Mesendoderm (in vitro differentiated cells): ENCODE data around the gene GDPD5.
A peak's percentile ranks its signal among the peaks of the same experiment; 100 is the strongest.

Source experiments
- DNase-seq: peaks from one replicate; pipeline ENCODE4 v3.0.0; 2013
- H2AK5ac ChIP-seq: 2 replicates; pipeline ENCODE4 v1.6.1; 2013; ENCODE audit warnings: low read length, inconsistent platforms
- H2BK120ac ChIP-seq: 2 replicates; pipeline ENCODE4 v1.6.1; 2013; ENCODE audit warnings: low read depth, mild to moderate bottlenecking, low read length, moderate library complexity, mixed read lengths
- H2BK15ac ChIP-seq: replicated peaks from 2 replicates; pipeline ENCODE4 v1.6.1; 2013; ENCODE audit warnings: low read depth, mild to moderate bottlenecking, moderate library complexity
- H2BK5ac ChIP-seq: 2 replicates; pipeline ENCODE4 v1.6.1; 2013; ENCODE audit warnings: low read length, inconsistent platforms
- H3K18ac ChIP-seq: 2 replicates; pipeline ENCODE4 v1.6.1; 2013; ENCODE audit warnings: mild to moderate bottlenecking, low read length, mixed read lengths
- H3K23ac ChIP-seq: one replicate; pipeline ENCODE4 v1.6.1; 2013; ENCODE audit warnings: low read length
- H3K27ac ChIP-seq: 2 replicates; pipeline ENCODE4 v1.5.1; 2013; ENCODE audit warnings: low read depth, mild to moderate bottlenecking, inconsistent platforms, low read length, moderate library complexity
- H3K27me3 ChIP-seq: 2 replicates; pipeline ENCODE4 v1.6.1; 2013; ENCODE audit warnings: low read length, control low read depth, mild to moderate bottlenecking, inconsistent platforms; ENCODE audit not compliant: insufficient read depth, poor library complexity
- H3K36me3 ChIP-seq: 2 replicates; pipeline ENCODE4 v1.6.1; 2013; ENCODE audit warnings: low read length, inconsistent platforms; ENCODE audit not compliant: control insufficient read depth, insufficient read depth
- H3K4ac ChIP-seq: one replicate; pipeline ENCODE4 v1.6.1; 2013; ENCODE audit warnings: low read depth, mild to moderate bottlenecking, low read length, moderate library complexity
- H3K4me1 ChIP-seq: 2 replicates; pipeline ENCODE4 v1.6.1; 2013; ENCODE audit warnings: low read depth, low read length, inconsistent platforms; ENCODE audit not compliant: control insufficient read depth
- H3K4me2 ChIP-seq: 2 replicates; pipeline ENCODE4 v1.6.1; 2013; ENCODE audit warnings: low read length
- H3K4me3 ChIP-seq: 2 replicates; pipeline ENCODE4 v1.5.1; 2013; ENCODE audit warnings: mild to moderate bottlenecking, low read length
- H3K56ac ChIP-seq: one replicate; pipeline ENCODE4 v1.6.1; 2013; ENCODE audit warnings: low read length
- H3K79me1 ChIP-seq: 2 replicates; pipeline ENCODE4 v1.6.1; 2013; ENCODE audit warnings: low read length, inconsistent platforms
- H3K79me2 ChIP-seq: 2 replicates; pipeline ENCODE4 v1.6.1; 2013; ENCODE audit warnings: mild to moderate bottlenecking, low read length; ENCODE audit not compliant: control insufficient read depth, insufficient read depth
- H3K9ac ChIP-seq: 2 replicates; pipeline ENCODE4 v1.6.1; 2013; ENCODE audit warnings: low read length, inconsistent platforms
- H4K5ac ChIP-seq: one replicate; pipeline ENCODE4 v1.6.1; 2013; ENCODE audit warnings: low read length
- H4K8ac ChIP-seq: one replicate; pipeline ENCODE4 v1.6.1; 2013; ENCODE audit warnings: low read depth, mild to moderate bottlenecking, control low read depth, low read length, moderate library complexity
- WGBS: extraction: QIAGEN DNeasy Blood & Tissue Kit; methylation state at CpG from one replicate; pipeline ENCODE4 v1.1.7; 2013; ENCODE audit warnings: low lambda C conversion rate, missing lambda C conversion rate; ENCODE audit not compliant: insufficient coverage; ENCODE audit errors: extremely low coverage; 5-methylcytosine and 5-hydroxymethylcytosine counted together

Gene GDPD5

DNA sequence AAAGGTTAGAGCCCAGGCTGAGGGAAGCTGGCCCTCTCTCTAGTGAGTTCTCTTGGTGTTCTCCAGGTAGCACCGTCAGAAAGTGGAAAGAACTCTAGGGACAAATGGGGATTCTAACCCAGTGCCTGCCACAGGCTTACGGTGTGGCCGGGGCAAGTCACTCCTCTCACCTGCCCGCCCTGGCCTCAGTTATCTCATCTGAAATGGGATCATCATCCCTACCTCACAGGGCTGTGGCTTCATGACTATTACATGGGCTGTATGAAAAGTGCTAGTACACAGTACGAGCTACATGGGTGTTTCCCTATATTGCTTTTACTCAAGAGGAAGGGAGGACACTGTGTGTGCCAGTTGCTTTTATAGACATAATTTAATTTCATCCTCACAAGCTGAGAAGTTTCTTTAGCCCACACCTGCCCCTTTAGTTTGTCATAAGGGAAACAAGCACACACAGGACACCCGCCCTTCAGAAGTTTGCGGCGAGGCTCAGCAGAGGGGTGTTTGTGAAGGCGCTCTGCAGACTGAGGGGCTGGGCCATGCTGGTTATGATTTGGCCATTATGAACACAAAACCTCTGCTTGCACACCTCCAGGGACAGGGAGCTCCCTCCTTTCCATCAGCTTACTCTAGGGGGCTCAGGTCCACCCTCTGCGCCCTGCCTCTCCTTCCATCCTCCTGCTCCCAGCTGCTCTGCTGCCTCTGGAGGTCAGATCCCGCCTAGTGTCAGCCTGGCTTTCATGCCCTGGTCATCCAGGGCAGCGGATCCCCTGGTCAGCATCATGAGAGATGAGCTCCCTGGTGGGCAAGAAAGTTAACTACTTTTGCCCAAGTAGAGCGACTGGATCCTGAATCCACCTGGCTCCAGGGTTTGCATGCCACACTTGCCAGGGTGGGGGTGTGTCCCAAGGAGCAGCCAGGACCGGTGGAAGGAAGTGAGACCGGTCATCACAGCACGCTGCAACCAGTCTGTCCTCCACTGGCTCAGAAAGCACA, 93.9 kb downstream of the GDPD5 start:
- Histone ChIP-seq H2BK5ac (no peak overlapping the region), H3K36me3 (no peaks in the 10 kb centered on the region), H3K27ac (no peak overlapping the region), H2BK15ac (no peak overlapping the region), H3K4me1 (peaks cover 3% of the 10 kb centered on the region), H3K4me2 (no peak overlapping the region), H3K4me3 (no peak overlapping the region), H2BK120ac (no peak overlapping the region), H3K9ac (no peak overlapping the region), H3K79me2 (no peaks in the 10 kb centered on the region), H4K8ac (no peak overlapping the region), H2AK5ac (no peak overlapping the region), H3K18ac (no peak overlapping the region), H3K27me3 (peaks cover 31% of the 10 kb centered on the region), H3K56ac (no peak overlapping the region), H3K23ac (no peak overlapping the region), H3K4ac (no peak overlapping the region), H3K79me1 (no peaks in the 10 kb centered on the region), H4K5ac (no peak overlapping the region)
- DNase-seq: peak; percentile 63
- WGBS: no CpG with 5 or more reads among the region's 16 CpGs

DNA sequence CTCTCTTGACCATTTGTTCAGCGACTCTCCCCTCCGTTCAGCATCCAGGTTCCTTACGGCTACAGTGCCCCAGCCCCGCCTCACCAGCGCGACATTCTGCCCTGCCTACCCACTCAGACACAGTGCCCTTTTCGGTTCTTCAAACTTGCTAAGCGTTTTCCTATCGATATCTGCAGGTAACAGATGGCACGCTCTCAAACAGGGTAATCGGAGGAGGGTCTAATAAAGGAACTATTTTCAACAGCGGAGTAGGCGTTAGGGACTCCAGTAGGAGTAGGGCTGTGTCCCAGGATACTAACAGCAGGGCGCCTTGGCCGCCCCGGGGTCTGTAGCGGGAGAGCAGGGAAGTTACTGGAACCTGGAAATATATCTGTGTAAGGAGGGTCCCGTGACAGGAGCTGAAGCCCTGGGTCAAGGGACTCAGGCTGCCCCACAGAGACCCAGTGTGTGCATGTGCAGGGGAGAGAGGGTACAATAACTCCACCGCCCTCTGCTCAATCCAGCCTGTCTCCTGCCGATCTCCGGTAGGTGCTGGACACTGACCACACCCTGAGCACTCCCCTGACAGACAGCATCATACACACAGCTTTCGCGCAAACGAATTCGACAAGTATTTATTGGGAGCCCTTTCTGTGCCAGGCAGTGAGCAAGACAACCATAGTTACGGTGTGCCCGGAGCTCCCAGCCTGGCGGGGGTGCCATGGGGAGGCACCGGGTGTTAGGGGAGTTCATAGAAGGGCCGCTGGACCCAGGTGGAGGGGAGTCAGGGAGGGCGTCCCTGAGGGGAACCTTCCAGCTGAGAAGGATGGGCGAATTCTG, 94.8 kb downstream of the GDPD5 start:
- Histone ChIP-seq H3K36me3 (no peaks in the 10 kb centered on the region), H2BK5ac (no peak overlapping the region), H3K4me1 (peaks cover 3% of the 10 kb centered on the region), H3K27ac (no peak overlapping the region), H4K8ac (no peak overlapping the region), H3K18ac (no peak overlapping the region), H3K4me2 (peak overlapping the region; percentile 20), H3K79me1 (no peaks in the 10 kb centered on the region), H2BK15ac (no peak overlapping the region), H3K9ac (peak overlapping the region; percentile 19), H3K23ac (no peak overlapping the region), H3K27me3 (peaks cover 31% of the 10 kb centered on the region), H2BK120ac (no peak overlapping the region), H3K4ac (no peak overlapping the region), H2AK5ac (no peak overlapping the region), H3K79me2 (no peaks in the 10 kb centered on the region), H3K56ac (peak overlapping the region; percentile 81), H3K4me3 (no peak overlapping the region), H4K5ac (no peak overlapping the region)
- no CpG with 5 or more reads among the region's 32 CpGs for WGBS
- DNase-seq: no peak

GRCh38 chr11:75429902-75430713, 95.6 kb downstream of the GDPD5 start:
- H3K4me3 ChIP-seq: peak overlapping the region; percentile 11
- H3K23ac ChIP-seq: peak overlapping the region; percentile 51
- WGBS: no CpG with 5 or more reads among the region's 134 CpGs
- peak; percentile 79 for DNase-seq
- peaks cover 4% of the 10 kb centered on the region for H3K4me1 ChIP-seq
- H3K79me1 ChIP-seq: no peaks in the 10 kb centered on the region
- peaks cover 31% of the 10 kb centered on the region for H3K27me3 ChIP-seq
- H2BK120ac ChIP-seq: no peak overlapping the region
- H2AK5ac ChIP-seq: no peak overlapping the region
- H3K18ac ChIP-seq: no peak overlapping the region
- H3K56ac ChIP-seq: peak overlapping the region; percentile 81
- no peak overlapping the region for H4K5ac ChIP-seq
- H3K9ac ChIP-seq: peak overlapping the region; percentile 57
- H3K36me3 ChIP-seq: no peaks in the 10 kb centered on the region
- H2BK15ac ChIP-seq: no peak overlapping the region
- H2BK5ac ChIP-seq: no peak overlapping the region
- peak overlapping the region; percentile 67 for H3K4me2 ChIP-seq
- H3K79me2 ChIP-seq: no peaks in the 10 kb centered on the region
- H4K8ac ChIP-seq: no peak overlapping the region
- no peak overlapping the region for H3K27ac ChIP-seq
- no peak overlapping the region for H3K4ac ChIP-seq

- no peak overlapping the region for H2AK5ac ChIP-seq
- no peaks in the 10 kb centered on the region for H3K79me2 ChIP-seq
- H3K4me2 ChIP-seq: no peak overlapping the region
- no CpG with 5 or more reads among the region's 25 CpGs for WGBS
- peaks cover 5% of the 10 kb centered on the region for H3K4me1 ChIP-seq
- H3K36me3 ChIP-seq: no peaks in the 10 kb centered on the region
- H3K4ac ChIP-seq: no peak overlapping the region
- H3K23ac ChIP-seq: no peak overlapping the region
- no peak overlapping the region for H2BK15ac ChIP-seq
- no peak overlapping the region for H3K9ac ChIP-seq
- H4K5ac ChIP-seq: no peak overlapping the region
- H4K8ac ChIP-seq: no peak overlapping the region
- DNase-seq: no peak
- no peak overlapping the region for H2BK120ac ChIP-seq
- H3K79me1 ChIP-seq: no peaks in the 10 kb centered on the region
- peak overlapping the region; percentile 7 for H3K4me3 ChIP-seq
- no peak overlapping the region for H3K27ac ChIP-seq
- H3K56ac ChIP-seq: peak overlapping the region; percentile 81
- H2BK5ac ChIP-seq: no peak overlapping the region
- H3K27me3 ChIP-seq: peaks cover 31% of the 10 kb centered on the region
- no peak overlapping the region for H3K18ac ChIP-seq
These were observed 96.2 kb downstream of the GDPD5 start for GRCh38 chr11:75429641-75429901.

GRCh38 chr11:75428989-75429640, 96.6 kb downstream of the GDPD5 start:
- no peak overlapping the region for H2AK5ac ChIP-seq
- no peak overlapping the region for H2BK5ac ChIP-seq
- H2BK15ac ChIP-seq: no peak overlapping the region
- H3K23ac ChIP-seq: no peak overlapping the region
- H2BK120ac ChIP-seq: no peak overlapping the region
- H3K4me3 ChIP-seq: peak overlapping the region; percentile 7
- DNase-seq: no peak
- no CpG with 5 or more reads among the region's 16 CpGs for WGBS
- H3K36me3 ChIP-seq: no peaks in the 10 kb centered on the region
- H3K27ac ChIP-seq: no peak overlapping the region
- H3K4me1 ChIP-seq: peaks cover 5% of the 10 kb centered on the region
- no peak overlapping the region for H3K4ac ChIP-seq
- H3K9ac ChIP-seq: no peak overlapping the region
- peaks cover 31% of the 10 kb centered on the region for H3K27me3 ChIP-seq
- no peaks in the 10 kb centered on the region for H3K79me2 ChIP-seq
- no peak overlapping the region for H4K8ac ChIP-seq
- no peak overlapping the region for H3K18ac ChIP-seq
- no peak overlapping the region for H3K56ac ChIP-seq
- H3K4me2 ChIP-seq: no peak overlapping the region
- H3K79me1 ChIP-seq: no peaks in the 10 kb centered on the region
- no peak overlapping the region for H4K5ac ChIP-seq
